ENCODE data around the gene MYO1H. TPM values are rescaled to one million over a fixed set of nuclear protein-coding genes. Genes with fewer than 3 reads are reported as not detected.

Gene MYO1H
- total RNA-seq, 1 donor from 2014 or later: 0.72 TPM

- no peaks in the 10 kb centered on the region for H3K27me3 Mint-ChIP-seq
- TF ChIP-seq CTCF (conservative IDR thresholded peaks at IDR 0.05): no peak
- H3K9me3 Mint-ChIP-seq: no peaks in the 10 kb centered on the region
- H3K27ac Mint-ChIP-seq: no peak overlapping the region
- no peak for DNase-seq (ENCODE audit: extremely low spot score, unreplicated experiment)
- H3K4me1 Mint-ChIP-seq (ENCODE audit: unreplicated experiment): peaks cover 31% of the 10 kb centered on the region
- H3K4me3 Mint-ChIP-seq: no peak overlapping the region
- H3K36me3 Mint-ChIP-seq: peaks cover 4% of the 10 kb centered on the region
Measured at GRCh38 chr12:109480356-109480755, 132.7 kb downstream of the MYO1H start.

DNA sequence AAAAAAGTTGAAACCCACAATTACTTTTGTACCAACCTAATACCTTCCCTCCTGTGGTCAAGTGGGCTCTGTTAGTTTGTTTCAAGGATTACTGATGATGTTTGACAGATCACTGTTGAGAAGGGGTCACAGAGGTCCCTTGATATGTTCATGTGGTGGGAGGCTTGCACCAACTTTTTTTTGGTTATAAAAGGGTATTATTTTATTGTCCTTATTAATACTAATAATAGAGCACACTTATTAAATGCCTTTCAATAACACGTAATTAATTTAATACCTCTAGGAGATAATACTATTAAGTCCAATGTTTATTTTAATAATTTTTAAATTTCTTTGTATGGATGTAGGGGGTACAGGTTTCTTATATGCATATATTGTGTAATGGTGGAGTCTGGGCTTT lies 134.2 kb downstream of the MYO1H start:
- no peaks in the 10 kb centered on the region for H3K9me3 Mint-ChIP-seq
- H3K4me1 Mint-ChIP-seq (ENCODE audit: unreplicated experiment): peaks cover 16% of the 10 kb centered on the region
- no peak for TF ChIP-seq CTCF (conservative IDR thresholded peaks at IDR 0.05)
- no peak overlapping the region for H3K4me3 Mint-ChIP-seq
- no peaks in the 10 kb centered on the region for H3K27me3 Mint-ChIP-seq
- DNase-seq (ENCODE audit: extremely low spot score, unreplicated experiment): no peak
- H3K27ac Mint-ChIP-seq: no peak overlapping the region
- peaks cover 4% of the 10 kb centered on the region for H3K36me3 Mint-ChIP-seq

DNA sequence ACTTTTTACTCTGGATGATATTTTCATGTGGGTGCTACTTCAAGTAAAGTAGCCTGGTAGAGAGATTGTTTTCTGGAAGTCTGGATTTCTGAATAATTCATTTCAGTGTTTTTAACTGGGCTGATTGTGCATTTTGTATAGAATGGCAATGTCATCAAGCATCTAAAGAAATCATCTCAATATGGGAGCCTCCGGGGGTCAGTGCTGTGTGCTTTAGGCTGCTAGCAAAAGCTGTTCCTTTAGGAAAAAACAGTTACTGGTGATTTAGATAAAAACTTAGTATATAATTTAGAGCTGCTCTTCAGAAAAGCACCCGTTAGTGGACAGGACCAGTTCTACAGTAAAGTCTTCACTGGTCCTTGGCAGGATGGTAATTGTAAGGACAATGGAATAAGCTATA lies 134.8 kb downstream of the MYO1H start:
- Mint-ChIP-seq H3K36me3 (peaks cover 4% of the 10 kb centered on the region), H3K9me3 (no peaks in the 10 kb centered on the region), H3K27me3 (no peaks in the 10 kb centered on the region)

GRCh38 chr12:109482894-109483293 lies 135.2 kb downstream of the MYO1H start:
- Mint-ChIP-seq H3K36me3 (peaks cover 4% of the 10 kb centered on the region), H3K27ac (no peak overlapping the region), H3K27me3 (no peaks in the 10 kb centered on the region), H3K4me1 (ENCODE audit: unreplicated experiment) (peaks cover 12% of the 10 kb centered on the region), H3K4me3 (no peak overlapping the region), H3K9me3 (no peaks in the 10 kb centered on the region)
- no peak for TF ChIP-seq CTCF (conservative IDR thresholded peaks at IDR 0.05)
- no peak for DNase-seq (ENCODE audit: extremely low spot score, unreplicated experiment)

More for the DNA sequence above, 134.8 kb downstream of the MYO1H start:
- Mint-ChIP-seq H3K27ac (no peak overlapping the region), H3K4me3 (no peak overlapping the region), H3K4me1 (ENCODE audit: unreplicated experiment) (peaks cover 12% of the 10 kb centered on the region)
- DNase-seq (ENCODE audit: extremely low spot score, unreplicated experiment): no peak
- TF ChIP-seq CTCF (conservative IDR thresholded peaks at IDR 0.05): no peak

DNA sequence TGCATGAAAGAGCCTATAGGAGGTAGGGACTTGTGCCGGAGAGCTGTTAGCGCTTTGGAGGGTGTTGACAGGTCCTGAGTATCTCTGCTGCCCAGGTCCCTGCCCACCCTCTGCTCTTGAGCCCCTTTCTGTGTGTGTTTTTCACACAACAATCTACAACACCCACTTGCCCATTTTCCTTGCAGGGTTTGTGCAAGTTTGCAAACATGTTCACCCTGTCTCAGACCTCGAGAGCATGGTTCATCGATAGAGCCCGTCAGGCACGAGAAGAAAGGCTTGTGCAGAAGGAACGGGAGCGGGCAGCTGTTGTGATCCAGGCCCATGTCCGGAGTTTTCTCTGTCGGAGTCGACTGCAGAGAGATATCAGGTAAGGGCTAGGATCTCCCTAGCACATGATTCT lies 135.6 kb downstream of the MYO1H start:
- H3K27me3 Mint-ChIP-seq: no peaks in the 10 kb centered on the region
- DNase-seq (ENCODE audit: extremely low spot score, unreplicated experiment): no peak
- no peak overlapping the region for H3K27ac Mint-ChIP-seq
- H3K4me1 Mint-ChIP-seq (ENCODE audit: unreplicated experiment): peaks cover 12% of the 10 kb centered on the region
- peaks cover 4% of the 10 kb centered on the region for H3K36me3 Mint-ChIP-seq
- H3K4me3 Mint-ChIP-seq: no peak overlapping the region
- no peaks in the 10 kb centered on the region for H3K9me3 Mint-ChIP-seq
- TF ChIP-seq CTCF (conservative IDR thresholded peaks at IDR 0.05): no peak

GRCh38 chr12:109485201-109485600 lies 137.5 kb downstream of the MYO1H start:
- no peak for DNase-seq (ENCODE audit: extremely low spot score, unreplicated experiment)
- H3K27me3 Mint-ChIP-seq: no peaks in the 10 kb centered on the region
- no peak overlapping the region for H3K4me3 Mint-ChIP-seq
- TF ChIP-seq CTCF (conservative IDR thresholded peaks at IDR 0.05): no peak
- H3K27ac Mint-ChIP-seq: no peak overlapping the region
- H3K36me3 Mint-ChIP-seq: peaks cover 8% of the 10 kb centered on the region
- H3K9me3 Mint-ChIP-seq: no peaks in the 10 kb centered on the region
- H3K4me1 Mint-ChIP-seq (ENCODE audit: unreplicated experiment): no peaks in the 10 kb centered on the region

Data from type B pancreatic cell (in vitro differentiated cells).